Neural cell (in vitro differentiated cells): Measurements from ENCODE around the gene FJX1. TPM values are rescaled to one million over a fixed set of nuclear protein-coding genes. Genes with fewer than 3 reads are reported as not detected.

Experiments used
- H2AFZ ChIP-seq: fragments of 200-600, 300-800 bp; sonication (generic), shearing (Covaris generic); 2 replicates; pipeline ENCODE4 v1.6.0; 2014; ENCODE audit warnings: low read depth, mild to moderate bottlenecking, antibody characterized with exemption, low read length, moderate library complexity
- H3F3A ChIP-seq: fragments of 200-600 bp; shearing (Covaris generic); 2 replicates; pipeline ENCODE4 v1.6.1; 2016; ENCODE audit warnings: mild to moderate bottlenecking, moderate library complexity, mixed read lengths, antibody characterized with exemption, low read length; ENCODE audit not compliant: insufficient read depth, poor library complexity, severe bottlenecking
- H3K27ac ChIP-seq: fragments of 200-600, 300-800 bp; sonication (generic), shearing (Covaris generic); 2 replicates; pipeline ENCODE4 v1.5.1; 2014; ENCODE audit warnings: mild to moderate bottlenecking, low read length, moderate library complexity
- H3K27me3 ChIP-seq: fragments of 300-800, 200-600 bp; sonication (generic), shearing (Covaris generic); 2 replicates; pipeline ENCODE4 v1.6.0; 2014; ENCODE audit warnings: mild to moderate bottlenecking, low read depth, low read length, moderate library complexity; ENCODE audit not compliant: insufficient read depth
- H3K36me3 ChIP-seq: fragments of 300-800, 200-600 bp; sonication (generic), shearing (Covaris generic); 2 replicates; pipeline ENCODE4 v1.5.1; 2014; ENCODE audit warnings: mild to moderate bottlenecking, antibody characterized with exemption, low read length, moderate library complexity; ENCODE audit not compliant: insufficient read depth
- H3K4me2 ChIP-seq: fragments of 300-800, 200-600 bp; sonication (generic), shearing (Covaris generic); 2 replicates; pipeline ENCODE4 v1.6.0; 2014; ENCODE audit warnings: mild to moderate bottlenecking, low read length
- H3K4me3 ChIP-seq: fragments of 300-800, 200-600 bp; sonication (generic), shearing (Covaris generic); 2 replicates; pipeline ENCODE4 v1.5.1; 2014; ENCODE audit warnings: mild to moderate bottlenecking, low read length, moderate library complexity
- H3K79me2 ChIP-seq: fragments of 200-600 bp; shearing (Covaris generic); replicated peaks from 2 replicates; pipeline ENCODE4 v1.6.0; 2014; ENCODE audit warnings: mild to moderate bottlenecking, low read length, moderate library complexity; ENCODE audit not compliant: insufficient read depth
- H3K9ac ChIP-seq: fragments of 300-800, 200-600 bp; sonication (generic), shearing (Covaris generic); 2 replicates; pipeline ENCODE4 v1.6.1; 2016; ENCODE audit warnings: mild to moderate bottlenecking, low read length, mixed read lengths
- H3K9me2 ChIP-seq: fragments of 200-600 bp; shearing (Covaris generic); 2 replicates; pipeline ENCODE4 v1.6.1; 2016; ENCODE audit warnings: mild to moderate bottlenecking, low read length, mixed read lengths; ENCODE audit not compliant: insufficient read depth
- H3K9me3 ChIP-seq: fragments of 200-600, 300-800 bp; sonication (generic), shearing (Covaris generic); 2 replicates; pipeline ENCODE4 v1.6.1; 2016; ENCODE audit warnings: mild to moderate bottlenecking, mixed run types, low read length, moderate library complexity, mixed read lengths
- H4K20me1 ChIP-seq: fragments of 200-600 bp; shearing (Covaris generic); 2 replicates; pipeline ENCODE4 v1.6.1; 2016; ENCODE audit warnings: mild to moderate bottlenecking, mixed run types; ENCODE audit not compliant: insufficient read depth
- EP300 ChIP-seq: fragments of 450-650 bp; conservative IDR thresholded peaks from 2 replicates; pipeline ENCODE4 v1.6.1; 2014; ENCODE audit warnings: antibody characterized with exemption, mild to moderate bottlenecking, moderate library complexity; ENCODE audit not compliant: poor library complexity, severe bottlenecking
- EZH2 ChIP-seq: fragments of 200-600, 300-800 bp; shearing (Covaris generic), sonication (generic); IDR thresholded peaks from 2 replicates; pipeline ENCODE4 v1.6.1; 2014; ENCODE audit warnings: antibody characterized with exemption, low read length, borderline replicate concordance, mild to moderate bottlenecking; ENCODE audit not compliant: insufficient read depth, poor library complexity, severe bottlenecking
- MXI1 ChIP-seq: fragments of 450-650 bp; conservative IDR thresholded peaks from 2 replicates; pipeline ENCODE4 v1.6.1; 2014; ENCODE audit warnings: antibody characterized with exemption, mild to moderate bottlenecking; ENCODE audit not compliant: poor library complexity, severe bottlenecking
- POLR2AphosphoS5 ChIP-seq: IDR thresholded peaks from 2 replicates; pipeline ENCODE4 v1.6.1; 2012
- RAD21 ChIP-seq: fragments of 450-650 bp; conservative IDR thresholded peaks from 2 replicates; pipeline ENCODE4 v1.6.1; 2014; ENCODE audit warnings: antibody characterized with exemption, mild to moderate bottlenecking, moderate library complexity
- SMC3 ChIP-seq: fragments of 450-650 bp; conservative IDR thresholded peaks from 2 replicates; pipeline ENCODE4 v1.6.1; 2014; ENCODE audit warnings: antibody characterized with exemption, mild to moderate bottlenecking, moderate library complexity; ENCODE audit not compliant: poor library complexity
- TAF1 ChIP-seq: IDR thresholded peaks from 2 replicates; pipeline ENCODE4 v1.6.1; 2012; ENCODE audit warnings: low read depth
- polyA plus RNA-seq: library from polyadenylated mRNA; depleted of rRNA; stranded (reverse); fragments of >200 nt; gene quantifications from 2 replicates; pipeline ENCODE4 v1.2.3, GENCODE V29; 2014
- TF ChIP-seq, protein P1 (sequence below): IDR thresholded peaks from 2 replicates; pipeline ENCODE4 v1.6.1; 2012; ENCODE audit warnings: borderline replicate concordance
- TF ChIP-seq, protein P2 (sequence below): fragments of 450-650 bp; IDR thresholded peaks from 2 replicates; pipeline ENCODE4 v1.5.1; 2014; ENCODE audit warnings: antibody characterized with exemption, mild to moderate bottlenecking, moderate library complexity; ENCODE audit not compliant: poor library complexity, severe bottlenecking

FJX1 gene
- polyA plus RNA-seq, 1 donor from 2014 or later: 56.3 TPM

DNA sequence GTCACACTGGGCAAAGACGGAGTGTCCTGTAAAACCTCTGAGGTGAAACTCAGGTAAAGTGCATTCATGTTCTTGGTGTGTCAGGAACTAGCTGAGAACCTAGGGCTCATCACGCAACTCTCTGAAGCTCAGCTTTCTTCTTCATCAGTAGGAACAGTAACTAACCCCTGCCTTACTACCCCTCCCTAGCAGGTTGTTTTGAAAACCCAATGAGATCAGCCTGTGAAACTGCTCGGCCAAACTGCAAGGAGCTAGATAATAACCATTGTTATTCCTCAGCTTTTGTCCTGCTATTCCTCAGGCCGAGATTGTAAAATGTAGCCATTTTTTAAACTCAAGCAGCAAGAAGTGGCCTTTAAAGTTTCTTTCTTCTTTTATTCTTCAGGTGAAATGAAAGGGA lies 9.8 kb upstream of the FJX1 start:
- H3K79me2 ChIP-seq: no peaks in the 10 kb centered on the region
- H3F3A ChIP-seq: peaks cover 3% of the 10 kb centered on the region
- H3K36me3 ChIP-seq: no peaks in the 10 kb centered on the region
- H3K9me2 ChIP-seq: no peaks in the 10 kb centered on the region
- H3K9me3 ChIP-seq: no peaks in the 10 kb centered on the region
- no peak overlapping the region for H3K27ac ChIP-seq
- no peak overlapping the region for H2AFZ ChIP-seq
- no peak overlapping the region for H3K4me2 ChIP-seq
- no peaks in the 10 kb centered on the region for H3K27me3 ChIP-seq
- H3K9ac ChIP-seq: no peak overlapping the region
- TF ChIP-seq RAD21 (no peak), POLR2AphosphoS5 (no peak), MXI1 (no peak), EZH2 (no peak), SMC3 (no peak), EP300 (no peak), TAF1 (no peak)
- TF ChIP-seq, protein P1, sequence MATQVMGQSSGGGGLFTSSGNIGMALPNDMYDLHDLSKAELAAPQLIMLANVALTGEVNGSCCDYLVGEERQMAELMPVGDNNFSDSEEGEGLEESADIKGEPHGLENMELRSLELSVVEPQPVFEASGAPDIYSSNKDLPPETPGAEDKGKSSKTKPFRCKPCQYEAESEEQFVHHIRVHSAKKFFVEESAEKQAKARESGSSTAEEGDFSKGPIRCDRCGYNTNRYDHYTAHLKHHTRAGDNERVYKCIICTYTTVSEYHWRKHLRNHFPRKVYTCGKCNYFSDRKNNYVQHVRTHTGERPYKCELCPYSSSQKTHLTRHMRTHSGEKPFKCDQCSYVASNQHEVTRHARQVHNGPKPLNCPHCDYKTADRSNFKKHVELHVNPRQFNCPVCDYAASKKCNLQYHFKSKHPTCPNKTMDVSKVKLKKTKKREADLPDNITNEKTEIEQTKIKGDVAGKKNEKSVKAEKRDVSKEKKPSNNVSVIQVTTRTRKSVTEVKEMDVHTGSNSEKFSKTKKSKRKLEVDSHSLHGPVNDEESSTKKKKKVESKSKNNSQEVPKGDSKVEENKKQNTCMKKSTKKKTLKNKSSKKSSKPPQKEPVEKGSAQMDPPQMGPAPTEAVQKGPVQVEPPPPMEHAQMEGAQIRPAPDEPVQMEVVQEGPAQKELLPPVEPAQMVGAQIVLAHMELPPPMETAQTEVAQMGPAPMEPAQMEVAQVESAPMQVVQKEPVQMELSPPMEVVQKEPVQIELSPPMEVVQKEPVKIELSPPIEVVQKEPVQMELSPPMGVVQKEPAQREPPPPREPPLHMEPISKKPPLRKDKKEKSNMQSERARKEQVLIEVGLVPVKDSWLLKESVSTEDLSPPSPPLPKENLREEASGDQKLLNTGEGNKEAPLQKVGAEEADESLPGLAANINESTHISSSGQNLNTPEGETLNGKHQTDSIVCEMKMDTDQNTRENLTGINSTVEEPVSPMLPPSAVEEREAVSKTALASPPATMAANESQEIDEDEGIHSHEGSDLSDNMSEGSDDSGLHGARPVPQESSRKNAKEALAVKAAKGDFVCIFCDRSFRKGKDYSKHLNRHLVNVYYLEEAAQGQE: no peak
- TF ChIP-seq, protein P2, sequence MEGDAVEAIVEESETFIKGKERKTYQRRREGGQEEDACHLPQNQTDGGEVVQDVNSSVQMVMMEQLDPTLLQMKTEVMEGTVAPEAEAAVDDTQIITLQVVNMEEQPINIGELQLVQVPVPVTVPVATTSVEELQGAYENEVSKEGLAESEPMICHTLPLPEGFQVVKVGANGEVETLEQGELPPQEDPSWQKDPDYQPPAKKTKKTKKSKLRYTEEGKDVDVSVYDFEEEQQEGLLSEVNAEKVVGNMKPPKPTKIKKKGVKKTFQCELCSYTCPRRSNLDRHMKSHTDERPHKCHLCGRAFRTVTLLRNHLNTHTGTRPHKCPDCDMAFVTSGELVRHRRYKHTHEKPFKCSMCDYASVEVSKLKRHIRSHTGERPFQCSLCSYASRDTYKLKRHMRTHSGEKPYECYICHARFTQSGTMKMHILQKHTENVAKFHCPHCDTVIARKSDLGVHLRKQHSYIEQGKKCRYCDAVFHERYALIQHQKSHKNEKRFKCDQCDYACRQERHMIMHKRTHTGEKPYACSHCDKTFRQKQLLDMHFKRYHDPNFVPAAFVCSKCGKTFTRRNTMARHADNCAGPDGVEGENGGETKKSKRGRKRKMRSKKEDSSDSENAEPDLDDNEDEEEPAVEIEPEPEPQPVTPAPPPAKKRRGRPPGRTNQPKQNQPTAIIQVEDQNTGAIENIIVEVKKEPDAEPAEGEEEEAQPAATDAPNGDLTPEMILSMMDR: no peak
- no peak overlapping the region for H3K4me3 ChIP-seq
- no peaks in the 10 kb centered on the region for H4K20me1 ChIP-seq

DNA sequence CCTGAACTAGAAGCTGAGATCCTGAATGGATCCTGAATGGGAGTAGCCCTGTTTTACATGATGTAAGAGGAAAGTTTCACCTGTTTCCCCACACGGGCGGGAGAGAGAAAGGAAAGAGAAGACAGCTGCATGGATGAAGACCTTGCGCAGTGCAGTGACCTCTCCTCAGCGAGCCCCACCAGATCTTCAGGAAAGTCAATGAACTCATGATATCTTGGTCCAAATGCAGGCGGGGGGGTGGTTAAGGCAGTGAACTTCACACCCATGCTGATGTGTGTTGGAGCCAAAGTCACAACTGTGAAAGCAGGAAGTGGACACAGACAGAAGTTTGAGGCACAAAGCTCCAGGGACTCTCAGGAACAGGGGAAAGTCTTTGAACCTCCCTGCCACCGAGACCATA lies 8.6 kb upstream of the FJX1 start:
- Histone ChIP-seq H3K27ac (no peak overlapping the region), H3K9me2 (no peaks in the 10 kb centered on the region), H3F3A (peaks cover 3% of the 10 kb centered on the region), H3K4me3 (no peak overlapping the region), H4K20me1 (no peaks in the 10 kb centered on the region), H2AFZ (no peak overlapping the region), H3K9ac (no peak overlapping the region), H3K27me3 (no peaks in the 10 kb centered on the region), H3K79me2 (no peaks in the 10 kb centered on the region), H3K9me3 (no peaks in the 10 kb centered on the region), H3K36me3 (no peaks in the 10 kb centered on the region), H3K4me2 (no peak overlapping the region)
- TF ChIP-seq, protein P2: no peak
- TF ChIP-seq MXI1 (no peak), POLR2AphosphoS5 (no peak), RAD21 (no peak), SMC3 (no peak), EZH2 (no peak), EP300 (no peak), TAF1 (no peak)
- TF ChIP-seq, protein P1: no peak
